ENCODE data around the gene THUMPD3.

DNA sequence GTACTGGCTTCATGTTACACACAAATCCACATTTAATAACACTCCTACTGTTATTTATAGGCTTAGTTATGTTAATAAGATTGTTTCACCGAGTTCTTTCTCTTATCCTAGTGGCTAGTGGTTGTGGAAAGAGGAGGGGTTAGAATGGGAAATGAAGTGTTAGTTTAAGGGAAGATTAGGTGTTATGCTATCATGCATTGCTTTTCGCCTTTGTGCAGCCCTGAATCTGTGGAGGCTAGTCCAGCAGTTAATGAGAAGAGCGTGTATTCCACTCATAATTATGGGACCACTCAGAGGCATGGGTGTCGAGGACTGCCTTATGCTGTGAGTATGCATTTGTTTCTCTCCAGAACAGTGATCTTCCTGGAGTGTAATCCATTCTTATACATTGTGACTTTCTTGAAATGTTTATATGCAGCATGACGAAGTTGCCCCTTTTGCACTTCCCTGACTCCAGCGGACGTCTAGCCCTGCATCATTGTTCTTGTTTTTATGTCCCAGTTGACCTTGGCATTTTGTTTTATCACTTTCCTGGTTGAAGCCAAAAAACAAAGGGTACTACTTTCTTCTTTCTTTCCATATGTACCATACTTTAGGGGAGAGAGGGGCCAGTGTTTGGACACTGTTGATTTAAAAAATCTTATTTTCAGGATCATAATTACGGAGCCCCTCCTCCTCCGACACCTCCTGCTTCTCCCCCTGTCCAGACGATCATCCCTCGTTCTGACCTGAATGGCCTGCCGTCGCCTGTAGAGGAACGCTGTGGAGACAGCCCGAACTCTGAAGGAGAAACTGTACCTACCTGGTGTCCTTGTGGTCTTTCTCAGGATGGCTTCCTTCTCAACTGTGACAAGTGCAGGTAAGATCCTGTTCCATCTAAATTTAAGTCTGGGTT is 71.0 kb downstream of the THUMPD3 start:
- TF ChIP-seq, protein P1, sequence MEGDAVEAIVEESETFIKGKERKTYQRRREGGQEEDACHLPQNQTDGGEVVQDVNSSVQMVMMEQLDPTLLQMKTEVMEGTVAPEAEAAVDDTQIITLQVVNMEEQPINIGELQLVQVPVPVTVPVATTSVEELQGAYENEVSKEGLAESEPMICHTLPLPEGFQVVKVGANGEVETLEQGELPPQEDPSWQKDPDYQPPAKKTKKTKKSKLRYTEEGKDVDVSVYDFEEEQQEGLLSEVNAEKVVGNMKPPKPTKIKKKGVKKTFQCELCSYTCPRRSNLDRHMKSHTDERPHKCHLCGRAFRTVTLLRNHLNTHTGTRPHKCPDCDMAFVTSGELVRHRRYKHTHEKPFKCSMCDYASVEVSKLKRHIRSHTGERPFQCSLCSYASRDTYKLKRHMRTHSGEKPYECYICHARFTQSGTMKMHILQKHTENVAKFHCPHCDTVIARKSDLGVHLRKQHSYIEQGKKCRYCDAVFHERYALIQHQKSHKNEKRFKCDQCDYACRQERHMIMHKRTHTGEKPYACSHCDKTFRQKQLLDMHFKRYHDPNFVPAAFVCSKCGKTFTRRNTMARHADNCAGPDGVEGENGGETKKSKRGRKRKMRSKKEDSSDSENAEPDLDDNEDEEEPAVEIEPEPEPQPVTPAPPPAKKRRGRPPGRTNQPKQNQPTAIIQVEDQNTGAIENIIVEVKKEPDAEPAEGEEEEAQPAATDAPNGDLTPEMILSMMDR (IDR thresholded peaks at IDR 0.05) = no peak
- TF ChIP-seq ZFX (IDR thresholded peaks at IDR 0.05; ENCODE audit: borderline replicate concordance) = no peak

Data from 22Rv1 (cell line).